ENCODE data around the gene KRT6A. TPM values are rescaled to one million over a fixed set of nuclear protein-coding genes. Genes with fewer than 3 reads are reported as not detected.

The KRT6A gene
- total RNA-seq, 3 donors from 2014 or later = 1.4 TPM; not detected in 2

- ATAC-seq (no peak), DNase-seq (no peak)
- no peaks in the 10 kb centered on the region for H3K4me1 ChIP-seq (ENCODE audit: low read depth)
- no peaks in the 10 kb centered on the region for H3K9me3 ChIP-seq
- TF ChIP-seq, protein P1, sequence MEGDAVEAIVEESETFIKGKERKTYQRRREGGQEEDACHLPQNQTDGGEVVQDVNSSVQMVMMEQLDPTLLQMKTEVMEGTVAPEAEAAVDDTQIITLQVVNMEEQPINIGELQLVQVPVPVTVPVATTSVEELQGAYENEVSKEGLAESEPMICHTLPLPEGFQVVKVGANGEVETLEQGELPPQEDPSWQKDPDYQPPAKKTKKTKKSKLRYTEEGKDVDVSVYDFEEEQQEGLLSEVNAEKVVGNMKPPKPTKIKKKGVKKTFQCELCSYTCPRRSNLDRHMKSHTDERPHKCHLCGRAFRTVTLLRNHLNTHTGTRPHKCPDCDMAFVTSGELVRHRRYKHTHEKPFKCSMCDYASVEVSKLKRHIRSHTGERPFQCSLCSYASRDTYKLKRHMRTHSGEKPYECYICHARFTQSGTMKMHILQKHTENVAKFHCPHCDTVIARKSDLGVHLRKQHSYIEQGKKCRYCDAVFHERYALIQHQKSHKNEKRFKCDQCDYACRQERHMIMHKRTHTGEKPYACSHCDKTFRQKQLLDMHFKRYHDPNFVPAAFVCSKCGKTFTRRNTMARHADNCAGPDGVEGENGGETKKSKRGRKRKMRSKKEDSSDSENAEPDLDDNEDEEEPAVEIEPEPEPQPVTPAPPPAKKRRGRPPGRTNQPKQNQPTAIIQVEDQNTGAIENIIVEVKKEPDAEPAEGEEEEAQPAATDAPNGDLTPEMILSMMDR (IDR thresholded peaks at IDR 0.05) = no peak
- no peaks in the 10 kb centered on the region for H3K36me3 ChIP-seq (ENCODE audit: low read depth)
- intact Hi-C loops (cut with DNase I, micrococcal nuclease) = no loop called here
- no peak overlapping the region for H3K4me3 ChIP-seq
These were observed 24.2 kb upstream of the KRT6A start for GRCh38 chr12:52517005-52517835.

GRCh38 chr12:52515927-52516831, 23.1 kb upstream of the KRT6A start:
- no peaks in the 10 kb centered on the region for H3K4me1 ChIP-seq (ENCODE audit: low read depth)
- H3K4me3 ChIP-seq = no peak overlapping the region
- ATAC-seq (no peak), DNase-seq (no peak)
- H3K36me3 ChIP-seq (ENCODE audit: low read depth) = no peaks in the 10 kb centered on the region
- H3K9me3 ChIP-seq = no peaks in the 10 kb centered on the region
- intact Hi-C loops (cut with DNase I, micrococcal nuclease) = no loop called here
- TF ChIP-seq, protein P1 (IDR thresholded peaks at IDR 0.05) = no peak

GRCh38 chr12:52515319-52515646, 22.2 kb upstream of the KRT6A start:
- Histone ChIP-seq H3K4me1 (ENCODE audit: low read depth) (no peaks in the 10 kb centered on the region), H3K36me3 (ENCODE audit: low read depth) (no peaks in the 10 kb centered on the region), H3K4me3 (no peak overlapping the region), H3K9me3 (no peaks in the 10 kb centered on the region)
- intact Hi-C loops (cut with DNase I, micrococcal nuclease) = no loop called here
- DNase-seq (no peak), ATAC-seq (no peak)
- TF ChIP-seq, protein P1 (IDR thresholded peaks at IDR 0.05) = no peak

GRCh38 chr12:52514471-52515318, 21.6 kb upstream of the KRT6A start:
- Histone ChIP-seq H3K36me3 (ENCODE audit: low read depth) (no peaks in the 10 kb centered on the region), H3K4me3 (no peak overlapping the region), H3K4me1 (ENCODE audit: low read depth) (no peaks in the 10 kb centered on the region), H3K9me3 (no peaks in the 10 kb centered on the region)
- intact Hi-C loops (cut with DNase I, micrococcal nuclease) = no loop called here
- DNase-seq (no peak), ATAC-seq (no peak)
- TF ChIP-seq, protein P1 (IDR thresholded peaks at IDR 0.05) = no peak

DNA sequence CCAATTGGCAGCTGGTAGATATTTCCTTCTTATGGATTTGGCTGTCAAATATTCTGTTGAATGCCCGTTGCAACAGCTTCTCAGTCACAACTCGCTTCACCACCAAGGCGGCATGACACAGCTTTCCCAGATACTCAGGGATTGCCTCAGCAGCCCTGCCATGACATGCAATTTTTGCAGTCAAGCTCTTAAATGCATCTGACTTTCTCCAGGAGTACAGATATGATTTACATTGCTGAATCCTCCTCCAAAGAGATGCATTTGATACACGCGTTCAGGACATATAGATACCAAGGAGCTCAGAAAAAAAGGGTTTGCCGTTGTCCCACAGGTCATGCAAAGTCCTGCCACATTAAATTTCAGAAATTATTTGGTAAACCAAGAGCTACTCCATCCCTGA, 20.7 kb upstream of the KRT6A start:
- TF ChIP-seq, protein P1 (IDR thresholded peaks at IDR 0.05) = no peak
- no peak for ATAC-seq
- DNase-seq = no peak

More for the DNA sequence above, 20.7 kb upstream of the KRT6A start:
- intact Hi-C loops (cut with DNase I, micrococcal nuclease) = no loop called here
- Histone ChIP-seq H3K4me1 (ENCODE audit: low read depth) (no peaks in the 10 kb centered on the region), H3K36me3 (ENCODE audit: low read depth) (no peaks in the 10 kb centered on the region), H3K4me3 (no peak overlapping the region), H3K9me3 (no peaks in the 10 kb centered on the region)

Data from mucosa of descending colon (tissue), 3 donors.